BLaER1 treated with 17β-estradiol and CSF1 and Interleukin-3, amounts not matched to agents 10 nM and 100 nM (cell line): ENCODE measurements around the gene RAG2.
"Not testable (repeated sequence)": the region's sequence is repeated elsewhere in the genome, so short reads cannot be mapped to it uniquely, and the experiment has no call there.

Source experiments
- H3K27ac ChIP-seq, 11 experiments: shearing (Covaris generic); formaldehyde crosslinking; 2 replicates each; pipeline ENCODE4 v1.8.1; 2022
- H3K27me3 ChIP-seq, 11 experiments: shearing (Covaris generic); formaldehyde crosslinking; 2 replicates each; pipeline ENCODE4 v1.8.1; 2022
- H3K36me3 ChIP-seq, 11 experiments: shearing (Covaris generic); formaldehyde crosslinking; 2 replicates each; pipeline ENCODE4 v1.8.1; 2022
- H3K4me1 ChIP-seq, 10 experiments: shearing (Covaris generic); formaldehyde crosslinking; 2 replicates each; pipeline ENCODE4 v1.8.1; 2022
- H3K4me2 ChIP-seq, 11 experiments: shearing (Covaris generic); formaldehyde crosslinking; 2 replicates each; pipeline ENCODE4 v1.8.1; 2022
- H3K4me3 ChIP-seq, 10 experiments: shearing (Covaris generic); formaldehyde crosslinking; 2 replicates each; pipeline ENCODE4 v1.8.1; 2022
- H3K9ac ChIP-seq, 11 experiments: shearing (Covaris generic); formaldehyde crosslinking; 2 replicates each; pipeline ENCODE4 v1.8.1; 2022
- H3K9me3 ChIP-seq, 11 experiments: shearing (Covaris generic); formaldehyde crosslinking; replicated peaks in 1 of 11; 2 replicates each; pipeline ENCODE4 v1.8.1; 2022
- H4K20me1 ChIP-seq, 11 experiments: shearing (Covaris generic); formaldehyde crosslinking; 2 replicates each; pipeline ENCODE4 v1.8.1; 2022
- Cebpa-rat ChIP-seq, 11 experiments: shearing (Covaris generic); IDR thresholded peaks; 2 replicates each; pipeline ENCODE4 v1.8.1; 2022

RAG2 gene

GRCh38 chr11:36558571-36559413 is 39.2 kb downstream of the RAG2 start:
- no peak overlapping the region for H3K4me3 ChIP-seq
- H3K27ac ChIP-seq = no peak overlapping the region; a peak in 1 of 22 replicates
- H3K9ac ChIP-seq = no peak overlapping the region
- H3K36me3 ChIP-seq = peaks cover 0 to 5% (median 0%) of the 10 kb centered on the region in 11 experiments; a peak in 2 of 22 replicates
- no peaks in the 10 kb centered on the region for H4K20me1 ChIP-seq
- H3K4me1 ChIP-seq = no peaks in the 10 kb centered on the region
- H3K4me2 ChIP-seq = no peak overlapping the region
- H3K9me3 ChIP-seq = peaks cover 18 to 39% (median 33%) of the 10 kb centered on the region in 11 experiments
- TF ChIP-seq Cebpa-rat (IDR thresholded peaks at IDR 0.05) = no peak
- no peaks in the 10 kb centered on the region for H3K27me3 ChIP-seq

DNA sequence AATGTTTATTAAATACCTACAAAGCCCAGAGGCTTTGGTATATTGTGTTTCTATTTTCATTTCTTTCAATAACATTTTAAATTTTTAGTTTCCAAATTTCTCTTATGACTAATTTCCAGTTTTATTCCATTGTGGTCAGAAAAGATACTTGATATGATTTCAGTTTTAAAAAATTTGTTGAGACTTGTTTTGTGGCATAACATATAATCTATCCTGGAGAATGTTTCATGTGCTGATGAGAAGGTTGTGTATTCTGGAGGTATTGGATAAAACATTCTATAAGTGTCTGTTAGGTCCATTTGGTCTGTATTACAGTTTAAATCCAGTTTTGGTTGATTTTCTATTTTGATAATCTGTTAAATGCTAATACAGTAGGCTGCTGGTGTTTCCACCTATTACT is 40.0 kb downstream of the RAG2 start:
- H3K4me1 ChIP-seq = no peaks in the 10 kb centered on the region
- no peak overlapping the region for H3K4me3 ChIP-seq
- H4K20me1 ChIP-seq = no peaks in the 10 kb centered on the region
- peaks cover 0 to 5% (median 0%) of the 10 kb centered on the region in 11 experiments; a peak in 2 of 22 replicates for H3K36me3 ChIP-seq
- peaks cover 18 to 39% (median 33%) of the 10 kb centered on the region in 11 experiments for H3K9me3 ChIP-seq
- H3K4me2 ChIP-seq = no peak overlapping the region
- H3K27ac ChIP-seq = no peak overlapping the region
- no peak overlapping the region for H3K9ac ChIP-seq
- TF ChIP-seq Cebpa-rat (IDR thresholded peaks at IDR 0.05) = no peak
- no peaks in the 10 kb centered on the region for H3K27me3 ChIP-seq

- H3K27me3 ChIP-seq, H4K20me1 ChIP-seq, H3K4me3 ChIP-seq, H3K9ac ChIP-seq, H3K27ac ChIP-seq, H3K36me3 ChIP-seq, H3K4me1 ChIP-seq, H3K4me2 ChIP-seq: not testable (repeated sequence)
- H3K9me3 ChIP-seq = peaks cover 18 to 39% (median 33%) of the 10 kb centered on the region in 11 experiments
Observed at GRCh38 chr11:36557390-36557789, 40.6 kb downstream of the RAG2 start.

- no peaks in the 10 kb centered on the region for H3K27me3 ChIP-seq
- no peaks in the 10 kb centered on the region for H3K36me3 ChIP-seq
- no peak overlapping the region for H3K4me3 ChIP-seq
- no peak overlapping the region for H3K4me2 ChIP-seq
- no peak for TF ChIP-seq Cebpa-rat (IDR thresholded peaks at IDR 0.05)
- H3K4me1 ChIP-seq = no peaks in the 10 kb centered on the region
- peaks cover 0 to 24% (median 8%) of the 10 kb centered on the region in 11 experiments; a peak in 11 of 22 replicates for H3K9me3 ChIP-seq
- no peak overlapping the region for H3K27ac ChIP-seq
- no peaks in the 10 kb centered on the region for H4K20me1 ChIP-seq
- no peak overlapping the region for H3K9ac ChIP-seq
Observed at GRCh38 chr11:36550385-36551115, 47.5 kb downstream of the RAG2 start.
